HepG2 (cell line): ENCODE measurements around the gene APC2. TPM values are rescaled to one million over a fixed set of nuclear protein-coding genes. Genes with fewer than 3 reads are reported as not detected.

ENCODE experiments used
- CTCF ChIP-seq: sonication (generic); formaldehyde crosslinking; IDR thresholded peaks from 2 replicates; pipeline ENCODE4 v1.5.0; 2020; ENCODE audit warnings: mild to moderate bottlenecking, missing genetic modification reagents, moderate library complexity
- FOXA3 ChIP-seq: IDR thresholded peaks from 2 replicates; pipeline ENCODE4 v1.6.1; 2016; ENCODE audit warnings: missing genetic modification reagents, missing compliant biosample characterization
- KAT8 ChIP-seq: IDR thresholded peaks from 2 replicates; pipeline ENCODE4 v1.6.1; 2016; ENCODE audit warnings: missing genetic modification reagents, missing compliant biosample characterization
- KLF6 ChIP-seq: IDR thresholded peaks from 2 replicates; pipeline ENCODE4 v1.8.0; 2016; ENCODE audit warnings: missing biosample characterization, missing genetic modification reagents
- MTA1 ChIP-seq: sonication (generic); formaldehyde crosslinking; IDR thresholded peaks from 2 replicates; pipeline ENCODE4 v1.4.0; 2020; ENCODE audit warnings: missing genetic modification reagents, mild to moderate bottlenecking, borderline replicate concordance
- MYNN ChIP-seq: sonication (generic); formaldehyde crosslinking; IDR thresholded peaks from 2 replicates; pipeline ENCODE4 v1.4.0; 2020; ENCODE audit warnings: mild to moderate bottlenecking, low read depth, missing genetic modification reagents
- NCOR1 ChIP-seq: fragments of 200-600 bp; sonication (generic); IDR thresholded peaks from 2 replicates; pipeline ENCODE4 v1.7.0; 2017; ENCODE audit warnings: antibody characterized with exemption, low read length, borderline replicate concordance
- SMAD9 ChIP-seq: sonication (generic); formaldehyde crosslinking; IDR thresholded peaks from 2 replicates; pipeline ENCODE4 v1.5.1; 2020; ENCODE audit warnings: mild to moderate bottlenecking, missing genetic modification reagents
- SOX13 ChIP-seq, 3 experiments: fragments of 450-650 bp in 1 of 3; sonication (generic) in 1 of 3; formaldehyde crosslinking in 1 of 3; IDR thresholded peaks in 2 of 3; conservative IDR thresholded peaks in 1 of 3; 2 replicates each; pipeline versions ENCODE4 v1.5.0 to v1.6.1; 2016 to 2020; ENCODE audit warnings: antibody characterized with exemption in 1 of 3, mild to moderate bottlenecking in 1 of 3, missing compliant biosample characterization in 1 of 3, missing genetic modification reagents in 1 of 3, moderate library complexity in 1 of 3
- TGIF2 ChIP-seq: IDR thresholded peaks from 2 replicates; pipeline ENCODE4 v1.6.1; 2016; ENCODE audit warnings: control low read depth, missing compliant biosample characterization
- U2AF2 ChIP-seq: fragments of 200-400 bp; formaldehyde crosslinking; IDR thresholded peaks from 2 replicates; pipeline ENCODE4 v1.6.1; 2017; ENCODE audit warnings: low read depth, mild to moderate bottlenecking, low read length
- ZBTB38 ChIP-seq: sonication (generic); formaldehyde crosslinking; IDR thresholded peaks from 2 replicates; pipeline ENCODE4 v1.5.1; 2020; ENCODE audit warnings: mild to moderate bottlenecking, missing genetic modification reagents
- ZKSCAN5 ChIP-seq: sonication (generic); formaldehyde crosslinking; IDR thresholded peaks from 2 replicates; pipeline ENCODE4 v1.5.1; 2020; ENCODE audit warnings: mild to moderate bottlenecking, missing genetic modification reagents
- ZNF354B ChIP-seq: sonication (generic); formaldehyde crosslinking; IDR thresholded peaks from 2 replicates; pipeline ENCODE4 v1.8.0; 2022; ENCODE audit warnings: mild to moderate bottlenecking, missing genetic modification reagents
- ZNF557 ChIP-seq: sonication (generic); formaldehyde crosslinking; IDR thresholded peaks from 2 replicates; pipeline ENCODE4 v1.4.0; 2020; ENCODE audit warnings: missing genetic modification reagents
- ZNF687 ChIP-seq: sonication (generic); formaldehyde crosslinking; IDR thresholded peaks from 2 replicates; pipeline ENCODE4 v1.5.1; 2020; ENCODE audit warnings: mild to moderate bottlenecking, missing genetic modification reagents, moderate library complexity
- ZNF709 ChIP-seq: sonication (generic); formaldehyde crosslinking; IDR thresholded peaks from 2 replicates; pipeline ENCODE4 v1.5.0; 2020; ENCODE audit warnings: mild to moderate bottlenecking, missing genetic modification reagents
- ZXDC ChIP-seq: sonication (generic); formaldehyde crosslinking; IDR thresholded peaks from 2 replicates; pipeline ENCODE4 v1.5.0; 2020; ENCODE audit warnings: mild to moderate bottlenecking, missing genetic modification reagents
- polyA plus RNA-seq, 8 experiments: library from polyadenylated mRNA; depleted of rRNA in 3 of 8; stranded (reverse) in 7 of 8; unstranded in 1 of 8; fragments of >200 nt; fragmentation: Illumina TruSeq in 4 of 8; extraction: Trizol in 4 of 8; gene quantifications; 2 replicates each; pipeline versions ENCODE4 v1.2.1 to v1.2.3, GENCODE V29; 2011 to 2016; ENCODE audit warnings: low read depth in 4 of 8, missing spikeins in 1 of 8, mixed read lengths in 1 of 8; ENCODE audit not compliant: insufficient read depth in 1 of 8
- total RNA-seq, 5 experiments: library from RNA; depleted of rRNA; stranded (reverse); fragments of >200 nt; fragmentation: Illumina TruSeq; extraction: Trizol; gene quantifications; 2 replicates each; pipeline ENCODE4 v1.2.3, GENCODE V29; 2016; ENCODE audit warnings: low read depth in 1 of 5

Gene APC2
- total and polyA plus RNA-seq, 2 of the 13 experiments (the other 11 are each of a cell fraction or from before 2014, with no cell fraction given) = 0.08 to 0.22 TPM

- no peak for TF ChIP-seq ZNF687 (CRISPR knock-in tag)
- TF ChIP-seq U2AF2 = no peak
- no peak for TF ChIP-seq MTA1 (CRISPR knock-in tag)
- no peak for TF ChIP-seq ZNF709 (CRISPR knock-in tag)
- no peak for TF ChIP-seq SMAD9 (CRISPR knock-in tag)
- no peak for TF ChIP-seq KLF6 (CRISPR knock-in tag)
- no peak for TF ChIP-seq TGIF2 (CRISPR knock-in tag)
- no peak for TF ChIP-seq ZKSCAN5 (CRISPR knock-in tag)
- TF ChIP-seq ZXDC (CRISPR knock-in tag) = no peak
- no peak for TF ChIP-seq ZNF354B (CRISPR knock-in tag)
- no peak for TF ChIP-seq ZNF557
- no peak for TF ChIP-seq NCOR1
- TF ChIP-seq CTCF = no peak
- TF ChIP-seq KAT8 = no peak
- no peak for TF ChIP-seq MYNN (CRISPR knock-in tag)
- no peak for TF ChIP-seq SOX13 (IDR thresholded peaks at IDR 0.05)
- TF ChIP-seq SOX13 (CRISPR knock-in tag; conservative IDR thresholded peaks at IDR 0.05 in 1 of 2, IDR thresholded peaks at IDR 0.05 in 1 of 2) = no peak
- no peak for TF ChIP-seq FOXA3 (CRISPR knock-in tag)
- no peak for TF ChIP-seq ZBTB38
Measured at GRCh38 chr19:1449467-1450442, at the start of gene APC2 (continued).
